Neuronal stem cell (in vitro differentiated cells): ENCODE results near the gene EGLN1.

Experiments
- DNase-seq: peaks from one replicate; pipeline ENCODE4 v3.0.0-alpha.2; 2013; ENCODE audit warnings: low spot score
- H2AFZ ChIP-seq: one replicate; pipeline ENCODE4 v1.6.1; 2013; ENCODE audit warnings: mild to moderate bottlenecking, low read length, inconsistent platforms
- H2AK5ac ChIP-seq: 2 replicates; pipeline ENCODE4 v1.6.1; 2013; ENCODE audit warnings: low read depth, mild to moderate bottlenecking, inconsistent platforms, low read length, moderate library complexity, mixed read lengths
- H2BK120ac ChIP-seq: 2 replicates; pipeline ENCODE4 v1.6.1; 2013; ENCODE audit warnings: low read depth, mild to moderate bottlenecking, inconsistent platforms, low read length, moderate library complexity, mixed read lengths
- H2BK12ac ChIP-seq: one replicate; pipeline ENCODE4 v1.6.1; 2013; ENCODE audit warnings: low read length, inconsistent platforms
- H2BK15ac ChIP-seq: 2 replicates; pipeline ENCODE4 v1.6.1; 2013; ENCODE audit warnings: mild to moderate bottlenecking, low read length, inconsistent platforms, mixed read lengths
- H2BK5ac ChIP-seq: one replicate; pipeline ENCODE4 v1.6.1; 2013; ENCODE audit warnings: inconsistent platforms, mild to moderate bottlenecking, low read length, moderate library complexity
- H3K14ac ChIP-seq: one replicate; pipeline ENCODE4 v1.6.1; 2013; ENCODE audit warnings: low read length, inconsistent platforms
- H3K18ac ChIP-seq: 2 replicates; pipeline ENCODE4 v1.6.1; 2013; ENCODE audit warnings: low read length, inconsistent platforms
- H3K23ac ChIP-seq: 2 replicates; pipeline ENCODE4 v1.6.1; 2013; ENCODE audit warnings: low read depth, mild to moderate bottlenecking, mixed read lengths, low read length, inconsistent platforms; ENCODE audit not compliant: poor library complexity
- H3K27ac ChIP-seq: replicated peaks from 3 replicates; pipeline ENCODE4 v1.5.1; 2013; ENCODE audit warnings: low read length, inconsistent platforms
- H3K27me3 ChIP-seq, 3 experiments: 2 replicates each; pipeline ENCODE4 v1.6.1; 2013; ENCODE audit warnings: low read length in 3 of 3, mild to moderate bottlenecking in 2 of 3, inconsistent platforms in 1 of 3, low read depth in 1 of 3, mixed read lengths in 1 of 3, moderate library complexity in 1 of 3; ENCODE audit not compliant: control insufficient read depth in 3 of 3, insufficient read depth in 3 of 3
- H3K36me3 ChIP-seq, 2 donors: replicated peaks in 1 of 2; 2 replicates each; pipeline ENCODE4 v1.6.1; 2013; ENCODE audit warnings: low read length in 2 of 2; ENCODE audit not compliant: control insufficient read depth in 2 of 2, insufficient read depth in 2 of 2
- H3K4ac ChIP-seq: 2 replicates; pipeline ENCODE4 v1.6.1; 2013; ENCODE audit warnings: inconsistent platforms, mild to moderate bottlenecking, low read length, moderate library complexity
- H3K4me1 ChIP-seq, 2 donors: 1 replicate in 1 of 2; 2 replicates in 1 of 2; pipeline ENCODE4 v1.6.1; 2013; ENCODE audit warnings: low read length in 2 of 2, low read depth in 1 of 2; ENCODE audit not compliant: control insufficient read depth in 2 of 2, insufficient read depth in 1 of 2
- H3K4me2 ChIP-seq: one replicate; pipeline ENCODE4 v1.6.1; 2013; ENCODE audit warnings: mild to moderate bottlenecking, low read length, inconsistent platforms; ENCODE audit not compliant: insufficient read depth, poor library complexity, severe bottlenecking
- H3K4me3 ChIP-seq, 2 donors: 2 replicates each; pipeline ENCODE4 v1.5.1; 2013; ENCODE audit warnings: low read length in 2 of 2, mild to moderate bottlenecking in 2 of 2, inconsistent platforms in 1 of 2, moderate library complexity in 1 of 2
- H3K79me1 ChIP-seq: one replicate; pipeline ENCODE4 v1.6.1; 2013; ENCODE audit warnings: low read depth, mild to moderate bottlenecking, inconsistent platforms, low read length, moderate library complexity
- H3K9ac ChIP-seq: one replicate; pipeline ENCODE4 v1.6.1; 2013; ENCODE audit warnings: mild to moderate bottlenecking, low read depth, low read length, inconsistent platforms; ENCODE audit not compliant: poor library complexity
- H3K9me3 ChIP-seq, 2 donors: replicated peaks in 1 of 2; 2 replicates each; pipeline versions ENCODE3 to v1.6.1; 2013; ENCODE audit warnings: low read length in 2 of 2, mild to moderate bottlenecking in 2 of 2, inconsistent platforms in 1 of 2, low read depth in 1 of 2, mixed read lengths in 1 of 2, moderate library complexity in 1 of 2; ENCODE audit not compliant: control insufficient read depth in 2 of 2, insufficient read depth in 1 of 2
- H4K8ac ChIP-seq: one replicate; pipeline ENCODE4 v1.6.1; 2013; ENCODE audit warnings: low read depth, mild to moderate bottlenecking, inconsistent platforms, low read length, moderate library complexity
- H4K91ac ChIP-seq: one replicate; pipeline ENCODE4 v1.6.1; 2013; ENCODE audit warnings: low read length, low read depth, mild to moderate bottlenecking, inconsistent platforms; ENCODE audit not compliant: poor library complexity
- WGBS, 2 donors: extraction: QIAGEN DNeasy Blood & Tissue Kit; methylation state at CpG; one replicate each; pipeline ENCODE4 v1.1.7; 2013; ENCODE audit warnings: missing lambda C conversion rate in 2 of 2, mixed read lengths in 1 of 2; ENCODE audit not compliant: insufficient read length in 2 of 2, insufficient replicate concordance in 1 of 2; ENCODE audit errors: extremely low coverage in 2 of 2; 5-methylcytosine and 5-hydroxymethylcytosine counted together

The EGLN1 gene

GRCh38 chr1:231407547-231408396 is 14.3 kb downstream of the EGLN1 start:
- Histone ChIP-seq H2BK15ac (no peak overlapping the region), H3K27me3 (no peaks in the 10 kb centered on the region), H3K14ac (no peak overlapping the region), H3K4me2 (no peak overlapping the region), H3K27ac (no peak overlapping the region), H4K91ac (no peak overlapping the region), H2BK12ac (no peak overlapping the region), H2AFZ (no peak overlapping the region), H3K4ac (no peak overlapping the region), H3K79me1 (no peaks in the 10 kb centered on the region), H2BK5ac (no peak overlapping the region), H4K8ac (no peak overlapping the region), H3K9me3 (no peaks in the 10 kb centered on the region), H3K36me3 (peaks cover 0 to 10% of the 10 kb centered on the region in 2 donors), H3K9ac (no peak overlapping the region), H2BK120ac (no peak overlapping the region), H3K4me3 (no peak overlapping the region), H3K4me1 (no peaks in the 10 kb centered on the region), H2AK5ac (no peak overlapping the region), H3K23ac (no peak overlapping the region), H3K18ac (no peak overlapping the region)
- no peak for DNase-seq
- 100% methylated on average over 1 of the region's 6 CpGs; no CpG with 5 or more reads in 1 of the 2 donors for WGBS, 2 donors

DNA sequence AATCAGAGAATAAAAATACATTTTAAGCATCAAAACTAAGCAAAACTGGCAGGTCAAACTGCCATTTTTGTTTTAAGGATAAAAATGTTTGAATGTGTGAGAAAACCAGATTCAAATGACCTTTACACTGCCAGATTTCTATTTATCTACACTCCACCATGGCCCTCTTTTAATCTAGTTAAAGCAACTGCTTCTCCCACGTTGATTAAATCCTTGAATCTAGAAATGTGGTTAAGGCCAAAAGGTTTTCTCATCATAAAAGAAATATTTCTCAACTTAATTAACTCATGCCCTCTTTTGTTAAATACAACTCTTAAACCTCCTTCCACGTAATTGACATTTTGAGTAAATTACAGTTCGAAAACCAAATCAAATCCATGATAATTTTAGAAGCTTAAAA is 15.0 kb downstream of the EGLN1 start:
- DNase-seq = no peak
- no CpG with 5 or more reads among the region's 3 CpGs for WGBS, 2 donors
- Histone ChIP-seq H4K91ac (no peak overlapping the region), H3K18ac (no peak overlapping the region), H2BK120ac (no peak overlapping the region), H3K9ac (no peak overlapping the region), H3K4me1 (no peaks in the 10 kb centered on the region), H2BK15ac (no peak overlapping the region), H2AFZ (no peak overlapping the region), H2BK12ac (no peak overlapping the region), H3K27me3 (no peaks in the 10 kb centered on the region), H3K4me2 (no peak overlapping the region), H3K4ac (no peak overlapping the region), H3K9me3 (no peaks in the 10 kb centered on the region), H3K79me1 (no peaks in the 10 kb centered on the region), H3K14ac (no peak overlapping the region), H2AK5ac (no peak overlapping the region), H3K27ac (no peak overlapping the region), H3K36me3 (peaks cover 0 to 6% of the 10 kb centered on the region in 2 donors), H3K4me3 (no peak overlapping the region), H4K8ac (no peak overlapping the region), H2BK5ac (no peak overlapping the region), H3K23ac (no peak overlapping the region)

DNA sequence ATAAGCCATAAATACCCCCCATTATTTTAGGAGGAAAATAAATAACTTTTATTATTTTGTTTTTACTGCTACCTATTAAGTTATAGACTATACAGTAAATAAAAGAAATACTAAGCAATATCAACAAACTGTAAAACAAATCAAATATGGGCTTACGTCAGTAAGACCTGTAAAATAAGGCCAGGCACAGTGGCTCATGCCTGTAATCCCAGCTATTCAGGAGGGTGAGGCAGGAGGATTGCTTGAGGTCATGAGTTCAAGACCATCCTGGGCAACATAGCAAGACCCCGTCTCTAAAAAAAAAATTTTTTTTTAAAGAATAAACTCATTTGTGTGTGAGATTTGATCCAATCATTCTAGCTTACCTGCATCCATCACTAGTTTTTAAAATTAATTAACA is 17.8 kb downstream of the EGLN1 start:
- H3K27me3 ChIP-seq = no peaks in the 10 kb centered on the region
- H4K91ac ChIP-seq = no peak overlapping the region
- H3K9ac ChIP-seq = no peak overlapping the region
- H3K27ac ChIP-seq = no peak overlapping the region
- H3K4me1 ChIP-seq = no peaks in the 10 kb centered on the region
- no peak overlapping the region for H2AFZ ChIP-seq
- no peak overlapping the region for H3K4me3 ChIP-seq
- no peaks in the 10 kb centered on the region for H3K79me1 ChIP-seq
- no CpG with 5 or more reads among the region's 2 CpGs for WGBS, 2 donors
- H3K9me3 ChIP-seq = no peaks in the 10 kb centered on the region
- no peak overlapping the region for H3K18ac ChIP-seq
- H2BK12ac ChIP-seq = no peak overlapping the region
- H3K4me2 ChIP-seq = no peak overlapping the region
- H2AK5ac ChIP-seq = no peak overlapping the region
- H3K23ac ChIP-seq = no peak overlapping the region
- H3K4ac ChIP-seq = no peak overlapping the region
- H2BK5ac ChIP-seq = no peak overlapping the region
- H2BK120ac ChIP-seq = no peak overlapping the region
- no peak overlapping the region for H4K8ac ChIP-seq
- H3K14ac ChIP-seq = no peak overlapping the region
- H3K36me3 ChIP-seq = peaks cover 0 to 5% of the 10 kb centered on the region in 2 donors
- no peak for DNase-seq
- H2BK15ac ChIP-seq = no peak overlapping the region

DNA sequence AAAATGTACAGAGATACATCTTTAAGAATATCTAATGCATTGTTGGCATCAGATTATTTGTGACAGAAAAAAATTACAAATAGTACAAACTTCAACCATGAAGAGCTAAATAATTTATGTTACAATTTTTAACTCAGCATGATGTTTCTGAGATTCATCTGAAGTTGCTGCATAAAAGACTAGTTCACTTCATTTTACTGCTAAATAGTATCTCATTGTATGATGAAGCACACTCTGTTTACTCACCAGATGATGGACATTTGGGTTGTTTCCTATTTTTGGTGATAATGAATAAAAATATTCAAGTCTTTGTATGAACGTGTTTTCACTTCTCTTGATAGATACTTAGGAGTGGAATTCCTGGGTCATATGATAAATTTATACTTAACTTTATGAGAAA is 20.6 kb downstream of the EGLN1 start:
- Histone ChIP-seq H2AFZ (no peak overlapping the region), H2BK5ac (no peak overlapping the region), H4K91ac (no peak overlapping the region), H3K27me3 (no peaks in the 10 kb centered on the region), H3K4me1 (no peaks in the 10 kb centered on the region), H3K9ac (no peak overlapping the region), H2BK120ac (no peak overlapping the region), H3K4me2 (no peak overlapping the region), H3K23ac (no peak overlapping the region), H3K9me3 (no peaks in the 10 kb centered on the region), H3K4me3 (no peak overlapping the region), H2BK15ac (no peak overlapping the region), H2BK12ac (no peak overlapping the region), H4K8ac (no peak overlapping the region), H3K36me3 (no peaks in the 10 kb centered on the region), H3K18ac (no peak overlapping the region), H3K4ac (no peak overlapping the region), H3K14ac (no peak overlapping the region), H3K79me1 (no peaks in the 10 kb centered on the region), H2AK5ac (no peak overlapping the region), H3K27ac (no peak overlapping the region)
- WGBS, 2 donors = no CpG with 5 or more reads among the region's 1 CpG
- no peak for DNase-seq
